Mesodermal cell (in vitro differentiated cells): Measurements from ENCODE around the gene ST6GALNAC3.

Experiments used
- H3K27ac ChIP-seq: 2 replicates; pipeline ENCODE4 v1.7.0; 2013; ENCODE audit warnings: mild to moderate bottlenecking, low read depth, low read length, moderate library complexity; ENCODE audit not compliant: severe bottlenecking
- H3K36me3 ChIP-seq: 2 replicates; pipeline ENCODE4 v1.7.1; 2013; ENCODE audit warnings: mild to moderate bottlenecking, low read length, moderate library complexity; ENCODE audit not compliant: control insufficient read depth, insufficient read depth
- H3K4me1 ChIP-seq: one replicate; pipeline ENCODE4 v1.7.1; 2013; ENCODE audit warnings: mild to moderate bottlenecking, low read length; ENCODE audit not compliant: insufficient read depth, control insufficient read depth, poor library complexity, severe bottlenecking
- H3K4me3 ChIP-seq: 2 replicates; pipeline ENCODE4 v1.7.0; 2013; ENCODE audit warnings: low read length, control low read depth, mild to moderate bottlenecking; ENCODE audit not compliant: insufficient read depth, poor library complexity, severe bottlenecking; ENCODE audit errors: extremely low read depth
- H3K9me3 ChIP-seq: 2 replicates; pipeline ENCODE4 v1.7.1; 2013; ENCODE audit warnings: mild to moderate bottlenecking, low read length, moderate library complexity; ENCODE audit not compliant: control insufficient read depth
- WGBS, 2 experiments: methylation state at CpG; one replicate each; pipeline ENCODE4 v1.1.5; 2013; ENCODE audit warnings: missing lambda C conversion rate in 2 of 2; ENCODE audit not compliant: insufficient coverage in 2 of 2; 5-methylcytosine and 5-hydroxymethylcytosine counted together

The ST6GALNAC3 gene

DNA sequence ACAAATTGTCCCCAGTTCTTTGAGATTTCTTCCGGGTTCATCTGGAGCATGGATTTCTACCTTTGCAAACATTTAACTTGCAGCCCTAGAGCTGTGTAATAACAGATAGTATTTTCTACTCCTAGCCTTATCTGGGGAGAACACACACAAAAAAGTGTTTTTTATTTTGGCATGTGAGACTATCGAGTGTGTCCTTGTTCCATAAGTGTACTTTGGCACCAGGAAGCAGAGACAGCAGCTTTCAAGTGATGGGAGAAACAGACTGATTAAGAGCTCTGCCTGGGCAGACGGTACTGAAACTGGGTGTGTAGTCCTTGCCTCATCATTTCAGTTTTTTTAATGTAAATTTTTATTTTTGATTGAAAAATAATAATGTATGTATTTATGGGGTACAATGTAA lies 297.4 kb downstream of the ST6GALNAC3 start:
- Histone ChIP-seq H3K4me3 (no peak overlapping the region), H3K9me3 (no peaks in the 10 kb centered on the region), H3K4me1 (no peaks in the 10 kb centered on the region), H3K27ac (no peak overlapping the region), H3K36me3 (no peaks in the 10 kb centered on the region)
- WGBS, 2 experiments = 70 to 86% methylated on average over 1 to 2 of the region's 3 CpGs

DNA sequence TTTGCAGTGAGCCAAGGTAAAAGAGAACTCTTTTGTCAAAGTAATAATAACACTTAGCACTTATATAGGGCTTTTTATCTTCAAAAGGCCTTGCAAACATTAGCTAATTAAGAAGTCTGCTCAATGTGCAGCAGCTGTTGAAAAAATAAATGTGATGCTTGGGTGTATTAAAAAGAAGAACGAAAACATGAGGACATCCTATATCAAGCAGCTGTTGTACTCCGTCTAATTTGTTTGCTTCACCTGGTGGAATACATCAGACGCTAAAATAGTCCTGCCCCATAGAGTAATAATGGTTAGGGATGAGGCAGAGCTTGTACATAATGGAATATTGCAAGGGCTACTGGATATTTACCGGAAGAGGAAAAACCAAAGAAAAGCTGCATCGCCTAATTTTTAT lies 299.5 kb downstream of the ST6GALNAC3 start:
- H3K27ac ChIP-seq = no peak overlapping the region
- H3K36me3 ChIP-seq = no peaks in the 10 kb centered on the region
- 92 to 97% methylated on average over 4 to 5 of the region's 5 CpGs for WGBS, 2 experiments
- no peaks in the 10 kb centered on the region for H3K9me3 ChIP-seq
- H3K4me1 ChIP-seq = no peaks in the 10 kb centered on the region
- no peak overlapping the region for H3K4me3 ChIP-seq

DNA sequence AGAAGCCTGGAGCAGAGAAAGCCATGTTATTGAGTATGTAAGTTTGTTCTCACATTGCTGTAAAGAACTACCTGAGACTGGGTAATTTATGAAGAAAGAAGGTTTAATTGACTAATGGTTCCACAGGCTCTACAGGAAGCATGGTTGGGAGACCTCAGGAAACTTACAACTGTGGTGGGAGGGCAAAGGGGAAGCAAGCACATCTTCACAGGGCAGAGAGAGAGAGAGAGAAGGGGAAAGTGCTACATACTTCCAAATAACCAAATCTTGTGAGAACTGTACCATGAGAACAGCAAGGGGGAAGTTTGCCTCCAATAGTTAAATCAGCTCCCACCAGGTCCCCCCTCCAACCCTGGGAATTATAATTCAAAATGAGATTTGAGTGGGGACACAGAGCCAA lies 302.7 kb downstream of the ST6GALNAC3 start:
- Histone ChIP-seq H3K27ac (no peak overlapping the region), H3K4me3 (no peak overlapping the region), H3K4me1 (no peaks in the 10 kb centered on the region), H3K36me3 (no peaks in the 10 kb centered on the region), H3K9me3 (no peaks in the 10 kb centered on the region)

DNA sequence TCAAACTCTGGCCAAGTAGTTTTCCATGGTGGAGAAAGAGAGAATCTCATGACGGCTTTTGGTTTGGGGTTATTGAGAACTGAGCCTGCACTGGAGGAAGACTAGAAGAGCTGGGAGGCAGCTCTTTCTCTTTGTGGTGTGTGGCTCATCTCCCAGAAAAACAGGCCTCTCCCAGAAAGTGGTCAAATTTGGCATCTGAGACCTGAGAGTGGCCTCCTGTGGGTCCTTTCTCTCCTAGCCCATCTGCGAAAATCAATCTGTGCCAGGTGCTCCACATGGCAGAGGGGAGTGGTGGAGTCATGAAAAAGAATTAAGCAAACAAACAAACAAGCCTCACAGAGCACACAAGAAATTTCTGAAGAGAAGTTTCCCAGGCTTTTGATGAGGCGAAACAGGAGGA lies 305.0 kb downstream of the ST6GALNAC3 start:
- Histone ChIP-seq H3K4me1 (no peaks in the 10 kb centered on the region), H3K36me3 (no peaks in the 10 kb centered on the region), H3K9me3 (no peaks in the 10 kb centered on the region), H3K4me3 (no peak overlapping the region), H3K27ac (no peak overlapping the region)
- 90 to 100% methylated on average over 1 to 2 of the region's 3 CpGs for WGBS, 2 experiments

DNA sequence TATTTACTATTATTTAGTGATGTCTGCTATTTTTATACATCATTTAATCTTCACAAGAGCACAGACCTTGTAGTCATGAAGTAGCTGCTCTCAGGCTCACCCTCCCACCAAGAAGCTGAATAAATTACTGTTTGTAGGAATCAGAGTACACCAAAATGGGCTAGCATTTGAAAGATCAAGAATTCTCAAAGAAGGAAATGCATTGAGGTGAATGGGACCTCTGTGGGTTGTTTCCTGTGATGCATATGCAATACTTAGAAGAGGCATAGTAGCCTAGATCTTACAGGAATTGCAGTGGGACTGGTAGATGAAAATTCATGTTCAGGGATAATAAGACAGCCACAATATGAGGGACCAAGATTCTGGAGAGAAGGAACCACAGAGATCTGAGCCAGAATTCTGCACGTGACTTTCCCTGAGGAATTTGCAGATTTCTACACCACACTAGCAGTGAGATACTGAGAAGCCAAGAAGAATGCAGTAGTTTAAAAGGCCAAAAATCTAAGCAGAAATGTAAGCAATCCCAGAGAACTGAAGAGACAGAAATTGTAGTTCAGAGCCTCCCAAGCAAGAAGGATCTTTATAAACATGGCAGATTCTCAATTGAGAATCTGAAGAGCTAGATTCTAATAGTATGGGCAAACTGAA lies 307.0 kb downstream of the ST6GALNAC3 start:
- H3K36me3 ChIP-seq = no peaks in the 10 kb centered on the region
- H3K9me3 ChIP-seq = no peaks in the 10 kb centered on the region
- no peak overlapping the region for H3K27ac ChIP-seq
- no CpG with 5 or more reads among the region's 1 CpG for WGBS, 2 experiments
- no peak overlapping the region for H3K4me3 ChIP-seq
- H3K4me1 ChIP-seq = no peaks in the 10 kb centered on the region

DNA sequence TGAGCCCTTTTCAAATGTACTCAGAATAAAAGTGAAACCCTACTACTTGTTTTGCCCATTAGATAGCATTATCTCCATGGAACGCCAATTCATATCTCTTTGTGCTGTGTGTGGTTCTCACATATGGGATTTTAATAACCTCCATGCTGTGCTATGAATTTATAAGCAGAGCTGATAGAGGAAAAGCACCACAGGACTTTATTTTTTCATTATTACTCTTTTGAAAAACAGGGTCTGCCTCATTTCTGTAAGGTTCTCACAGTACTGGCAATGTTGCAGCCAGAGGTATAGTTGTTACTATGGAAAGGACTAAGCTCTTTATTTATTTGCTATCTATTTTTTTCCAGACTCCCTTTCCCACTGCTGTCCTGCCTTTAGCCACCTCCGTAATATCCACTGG lies 313.7 kb downstream of the ST6GALNAC3 start:
- H3K4me1 ChIP-seq = no peaks in the 10 kb centered on the region
- H3K27ac ChIP-seq = no peak overlapping the region
- WGBS, 2 experiments = 82% methylated on average over 1 of the region's 2 CpGs; no CpG with 5 or more reads in 1 of the 2 experiments
- no peak overlapping the region for H3K4me3 ChIP-seq
- no peaks in the 10 kb centered on the region for H3K36me3 ChIP-seq
- H3K9me3 ChIP-seq = no peaks in the 10 kb centered on the region

DNA sequence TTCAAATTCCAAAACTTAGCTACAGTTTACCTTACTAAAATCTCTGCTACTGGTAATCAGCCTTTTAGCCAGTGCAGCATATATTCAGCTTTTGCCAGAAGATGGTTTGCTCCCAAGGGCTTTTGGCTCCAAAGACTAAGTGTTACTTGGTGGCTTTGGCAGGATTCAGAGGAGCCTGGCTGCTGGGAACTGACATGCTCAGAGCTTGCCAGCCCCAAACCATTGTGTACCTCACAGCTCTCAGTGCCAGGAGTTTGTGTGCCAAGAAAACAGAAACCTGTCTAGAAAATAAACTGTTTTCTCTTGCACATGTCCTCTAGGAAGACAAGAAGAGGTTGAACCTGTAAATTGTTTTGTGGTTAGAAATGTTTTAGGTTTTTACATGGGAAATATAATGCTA lies 315.9 kb downstream of the ST6GALNAC3 start:
- no peak overlapping the region for H3K4me3 ChIP-seq
- no peaks in the 10 kb centered on the region for H3K9me3 ChIP-seq
- H3K27ac ChIP-seq = no peak overlapping the region
- no peaks in the 10 kb centered on the region for H3K4me1 ChIP-seq
- no peaks in the 10 kb centered on the region for H3K36me3 ChIP-seq

DNA sequence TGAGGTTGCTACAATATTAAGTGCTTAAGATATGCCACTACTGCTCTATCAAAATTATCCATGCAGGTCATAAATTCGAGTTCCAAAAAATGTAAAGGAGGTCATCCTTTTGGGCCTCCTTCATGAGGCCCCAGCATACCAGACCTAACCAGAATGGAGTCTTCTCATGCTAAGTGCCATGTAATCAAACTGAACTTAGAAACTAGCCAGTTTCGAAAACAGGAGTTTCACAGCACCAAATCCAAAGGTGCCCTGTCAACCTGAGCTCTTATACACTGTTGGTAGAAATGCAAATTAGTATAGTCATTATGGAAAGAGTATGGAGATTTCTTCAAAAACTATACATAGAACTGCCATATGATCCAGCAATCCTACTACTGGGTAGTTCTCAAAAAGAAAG lies 320.5 kb downstream of the ST6GALNAC3 start:
- no peaks in the 10 kb centered on the region for H3K9me3 ChIP-seq
- no peak overlapping the region for H3K4me3 ChIP-seq
- no peaks in the 10 kb centered on the region for H3K4me1 ChIP-seq
- 92% methylated on average over 2 of the region's 2 CpGs; no CpG with 5 or more reads in 1 of the 2 experiments for WGBS, 2 experiments
- no peaks in the 10 kb centered on the region for H3K36me3 ChIP-seq
- H3K27ac ChIP-seq = no peak overlapping the region

DNA sequence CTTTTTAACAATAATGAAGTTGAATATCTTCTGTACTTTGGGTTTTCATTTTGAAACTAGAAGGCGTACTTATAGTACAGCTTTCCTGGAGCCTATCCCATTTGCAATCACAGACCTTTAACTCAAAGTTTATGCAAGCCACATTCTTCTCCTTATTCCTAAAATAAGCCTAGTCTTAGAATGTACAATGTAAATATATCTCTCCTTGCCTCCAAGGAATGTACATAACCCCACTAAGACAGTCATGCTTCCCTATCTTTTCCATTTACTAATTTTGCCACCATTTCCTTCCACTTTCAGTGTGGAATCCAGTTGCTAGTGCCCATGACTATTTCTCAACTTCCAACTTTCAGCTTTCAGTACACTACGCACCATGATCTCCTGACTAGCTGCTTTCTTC lies 327.6 kb downstream of the ST6GALNAC3 start:
- Histone ChIP-seq H3K36me3 (no peaks in the 10 kb centered on the region), H3K4me1 (no peaks in the 10 kb centered on the region), H3K4me3 (no peak overlapping the region), H3K9me3 (no peaks in the 10 kb centered on the region), H3K27ac (no peak overlapping the region)
- WGBS, 2 experiments = 100% methylated on average over 1 of the region's 2 CpGs

DNA sequence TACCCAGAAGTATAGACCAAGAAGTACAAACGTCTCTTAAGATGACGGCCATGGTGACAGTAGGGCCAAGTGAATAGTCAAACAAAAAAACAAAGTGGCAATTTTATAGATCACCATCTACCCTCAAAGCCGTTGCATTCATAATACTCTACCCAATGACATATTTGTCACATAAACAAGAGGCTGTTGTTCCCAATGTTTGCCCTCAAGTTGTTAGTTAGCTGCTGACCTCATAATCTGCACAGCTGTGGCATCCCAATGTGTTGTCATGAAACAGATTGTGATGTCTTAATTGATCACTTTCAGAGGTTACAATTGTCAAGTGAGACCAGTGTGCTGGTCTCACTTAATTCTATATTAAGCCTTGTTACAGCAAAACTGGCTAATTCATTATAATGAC lies 333.8 kb downstream of the ST6GALNAC3 start:
- no peak overlapping the region for H3K4me3 ChIP-seq
- no peaks in the 10 kb centered on the region for H3K9me3 ChIP-seq
- 80 to 92% methylated on average over 2 of the region's 3 CpGs for WGBS, 2 experiments
- no peak overlapping the region for H3K27ac ChIP-seq
- no peaks in the 10 kb centered on the region for H3K36me3 ChIP-seq
- no peaks in the 10 kb centered on the region for H3K4me1 ChIP-seq

DNA sequence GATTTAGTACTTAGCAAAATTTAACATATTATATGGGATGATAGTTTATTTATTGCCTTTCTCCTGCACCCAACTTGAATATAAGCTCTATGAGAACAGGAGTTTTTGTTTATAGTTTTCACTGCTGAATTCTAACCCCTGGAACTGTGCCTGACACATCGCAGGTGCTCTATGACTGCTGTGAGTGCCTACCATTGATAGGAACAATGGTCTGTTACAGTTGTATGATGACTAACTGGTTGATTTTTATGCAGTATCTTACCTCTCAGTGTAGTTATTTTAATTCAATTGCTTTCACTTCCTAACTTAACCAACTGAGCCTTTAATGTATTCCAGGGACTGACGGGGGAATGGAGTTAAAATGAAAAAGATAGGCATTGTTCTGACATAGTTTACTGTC lies 336.0 kb downstream of the ST6GALNAC3 start:
- Histone ChIP-seq H3K27ac (no peak overlapping the region), H3K9me3 (no peaks in the 10 kb centered on the region), H3K36me3 (no peaks in the 10 kb centered on the region), H3K4me1 (no peaks in the 10 kb centered on the region), H3K4me3 (no peak overlapping the region)
- WGBS, 2 experiments = no CpG with 5 or more reads among the region's 2 CpGs
